ENCODE results near the gene MMS19. TPM values are rescaled to one million over a fixed set of nuclear protein-coding genes. Genes with fewer than 3 reads are reported as not detected.

The MMS19 gene
- total RNA-seq, 4 donors from 2014 or later = 64.7 to 85.7 (median 75.2) TPM

DNA sequence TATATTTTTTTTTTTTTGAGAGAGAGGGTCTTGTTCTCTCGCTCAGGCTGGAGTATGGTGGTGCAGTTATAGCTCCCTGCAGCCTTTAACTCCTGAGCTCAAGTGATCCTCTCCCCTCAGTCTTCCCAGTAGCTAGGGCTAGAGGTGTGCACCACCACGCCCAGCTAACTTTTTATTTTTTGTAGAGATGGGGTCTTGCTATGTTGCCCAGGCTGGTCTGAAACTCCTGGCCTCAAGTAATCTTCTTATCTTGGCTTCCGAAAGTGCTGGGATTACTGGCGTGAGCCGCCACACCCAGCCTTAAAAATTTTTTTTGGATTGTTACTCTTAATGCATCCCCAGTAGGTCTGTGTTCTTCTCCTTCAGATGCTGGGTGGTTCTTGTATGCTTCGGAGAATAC is 4.7 kb upstream of the MMS19 start:
- H3K27me3 ChIP-seq = no peaks in the 10 kb centered on the region
- intact Hi-C loops (cut with DNase I) = no loop called here
- peak overlapping the region in 1 of 3 donors; percentile 12 for H3K27ac ChIP-seq

DNA sequence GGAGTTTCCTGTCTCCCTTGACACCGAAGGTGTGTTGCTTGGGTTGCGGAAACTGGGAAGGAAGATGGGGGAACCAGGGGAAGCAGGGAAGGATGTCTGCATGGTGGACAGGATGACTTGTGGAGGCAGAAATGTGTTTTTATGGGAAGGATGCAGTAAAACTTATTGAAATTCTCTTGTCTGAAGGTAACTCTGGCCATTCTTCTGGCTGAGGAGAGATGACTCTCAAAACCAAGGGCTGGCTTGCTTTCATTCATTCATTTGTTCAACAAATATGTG is 2.0 kb upstream of the MMS19 start:
- intact Hi-C loops (cut with DNase I) = no loop called here
- TF ChIP-seq POLR2A (IDR thresholded peaks at IDR 0.05) (no peak), CTCF (IDR thresholded peaks at IDR 0.05) (no peak)
- 78 to 81% methylated on average over 2 of the region's 2 CpGs for WGBS, 2 donors

More for the DNA sequence above, 4.7 kb upstream of the MMS19 start:
- TF ChIP-seq POLR2A (IDR thresholded peaks at IDR 0.05) = no peak
- TF ChIP-seq CTCF (IDR thresholded peaks at IDR 0.05) = no peak
- WGBS, 2 donors = 95 to 99% methylated on average over 6 of the region's 6 CpGs
- Histone ChIP-seq H3K36me3 (no peaks in the 10 kb centered on the region), H3K9me3 (no peaks in the 10 kb centered on the region), H3K4me3 (replicated peaks in 1 of 3) (no peak overlapping the region), H3K4me1 (peaks cover 6 to 35% of the 10 kb centered on the region in 2 donors)
- no peak for DNase-seq

DNA sequence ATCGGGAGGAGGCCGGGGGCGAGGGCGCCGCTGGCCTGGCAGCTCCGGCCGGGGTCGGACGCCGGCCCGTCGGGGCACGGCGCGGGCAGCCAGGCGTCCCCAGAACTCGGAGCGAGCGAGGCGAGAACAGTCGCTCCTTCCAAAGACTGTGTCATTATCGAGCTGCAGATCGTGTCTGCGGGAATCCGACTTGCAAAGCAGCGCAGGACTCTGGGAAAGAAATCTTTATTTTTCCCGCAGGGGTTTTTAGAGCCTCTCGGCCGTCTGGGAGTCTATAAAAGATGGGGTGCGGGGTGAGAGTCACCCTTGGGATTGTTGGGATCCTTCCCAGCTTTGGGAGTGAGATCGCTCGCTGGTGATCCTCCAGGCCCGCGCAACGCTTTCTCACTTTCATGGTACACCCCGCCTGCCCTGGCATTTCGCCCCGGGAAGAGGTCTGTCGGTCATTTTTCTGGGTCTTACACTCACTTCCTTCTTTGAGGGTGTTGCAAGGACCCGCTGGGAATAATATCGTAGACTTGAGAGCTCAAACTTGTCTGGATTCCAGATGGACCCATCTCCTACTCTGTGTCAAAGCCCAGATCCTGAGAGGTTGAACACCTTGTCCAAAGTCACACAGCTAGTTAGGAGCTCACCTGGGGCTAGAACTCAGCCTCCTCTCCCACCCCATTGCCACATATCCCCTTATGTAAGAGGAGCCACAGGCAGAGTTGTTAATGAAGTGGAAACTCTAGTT is 1.5 kb upstream of the MMS19 start:
- 0% methylated on average over 12 to 37 of the region's 41 CpGs for whole genome bisulfite sequencing, 2 donors
- peak overlapping the region; percentile 45 to 98 (median 87) for H3K4me3 ChIP-seq (replicated peaks in 1 of 3)
- no peaks in the 10 kb centered on the region for H3K9me3 ChIP-seq
- H3K36me3 ChIP-seq = no peaks in the 10 kb centered on the region
- peak; percentile 72 to 75 for DNase-seq
- H3K27ac ChIP-seq = peak overlapping the region; percentile 76 to 95 (median 91)
- intact Hi-C loops (cut with DNase I) = no loop called here
- TF ChIP-seq POLR2A (IDR thresholded peaks at IDR 0.05) = no peak
- TF ChIP-seq CTCF (IDR thresholded peaks at IDR 0.05) = no peak
- peaks cover 17 to 49% of the 10 kb centered on the region in 2 donors for H3K4me1 ChIP-seq
- H3K27me3 ChIP-seq = no peaks in the 10 kb centered on the region

More for the DNA sequence above, 2.0 kb upstream of the MMS19 start:
- peak overlapping the region in 2 of 3 donors; percentile 11 to 95 for H3K27ac ChIP-seq
- H3K27me3 ChIP-seq = no peaks in the 10 kb centered on the region
- H3K4me1 ChIP-seq = peaks cover 14 to 43% of the 10 kb centered on the region in 2 donors
- peak overlapping the region in 1 of 3 donors; percentile 45 for H3K4me3 ChIP-seq (replicated peaks in 1 of 3)
- DNase-seq = no peak
- no peaks in the 10 kb centered on the region for H3K36me3 ChIP-seq
- no peaks in the 10 kb centered on the region for H3K9me3 ChIP-seq

GRCh38 chr10:97498841-97499560 is 779 bp upstream of the MMS19 start, which contains the start of gene UBTD1:
UBTD1 (plus strand) TSS chr10:97498924; CDS start chr10:97499204, 280 bp downstream.
- Histone ChIP-seq H3K4me1 (peaks cover 23 to 56% of the 10 kb centered on the region in 2 donors), H3K36me3 (no peaks in the 10 kb centered on the region), H3K27ac (peak within 1 kb of the TSS; percentile 76 to 95 (median 91)), H3K4me3 (replicated peaks in 1 of 3) (peak within 1 kb of the TSS; percentile 82 to 98 (median 87)), H3K9me3 (no peaks in the 10 kb centered on the region), H3K27me3 (no peaks in the 10 kb centered on the region)
- 0% methylated on average over 2 to 10 of the region's 66 CpGs for WGBS, 2 donors
- peak; percentile 69 to 71 for DNase-seq
- intact Hi-C loops (cut with DNase I) = no loop called here
- TF ChIP-seq POLR2A (IDR thresholded peaks at IDR 0.05) = peak; percentile 26 to 52
- TF ChIP-seq CTCF (IDR thresholded peaks at IDR 0.05) = peak in 1 of 6 experiments; percentile 15

Data from thyroid gland (tissue), 4 donors.